Measurements from ENCODE around the gene IER5. TPM values are rescaled to one million over a fixed set of nuclear protein-coding genes. Genes with fewer than 3 reads are reported as not detected.

Gene IER5
- total RNA-seq, 1 experiment from 2014 or later = 53.3 TPM

- DNase-seq (ENCODE audit: low spot score) = no peak
Observed at GRCh38 chr1:181133969-181134418, 45.5 kb downstream of the IER5 start.

GRCh38 chr1:181134543-181135436, 46.3 kb downstream of the IER5 start:
- DNase-seq (ENCODE audit: low spot score) = peak; percentile 75

- peak; percentile 66 for DNase-seq (ENCODE audit: low spot score)
Observed at GRCh38 chr1:181135437-181135731, 46.9 kb downstream of the IER5 start.

- DNase-seq (ENCODE audit: low spot score) = no peak
Observed at GRCh38 chr1:181135815-181136737, 47.6 kb downstream of the IER5 start.

- no peak for DNase-seq (ENCODE audit: low spot score)
Observed at GRCh38 chr1:181136738-181137122, 48.2 kb downstream of the IER5 start.

GRCh38 chr1:181137217-181137743, 48.8 kb downstream of the IER5 start:
- DNase-seq (ENCODE audit: low spot score) = no peak

- no peak for DNase-seq (ENCODE audit: low spot score)
Observed at GRCh38 chr1:181139631-181140061, 51.1 kb downstream of the IER5 start.

GRCh38 chr1:181140398-181140797, 51.9 kb downstream of the IER5 start:
- no peak for DNase-seq (ENCODE audit: low spot score)

GRCh38 chr1:181140891-181141290, 52.4 kb downstream of the IER5 start:
- no peak for DNase-seq (ENCODE audit: low spot score)

- no peak for DNase-seq (ENCODE audit: low spot score)
Observed at GRCh38 chr1:181141431-181141910, 53.0 kb downstream of the IER5 start.

Other genes with a start within 250 kb of the IER5 start
- 0.65 TPM in 1 of 2 replicates, not detected in the other for gene KIAA1614, start 175.8 kb upstream of the IER5 start, total RNA-seq (2014; rRNA removed; shearing (Covaris generic))
- 11.2 and 11.5 TPM in 2 replicates for gene STX6, start 65.8 kb upstream of the IER5 start, total RNA-seq (2014; rRNA removed; shearing (Covaris generic))
- 0.74 and 1.5 TPM in 2 replicates for gene MR1, start 54.7 kb upstream of the IER5 start, total RNA-seq (2014; rRNA removed; shearing (Covaris generic))

All from HT-29 (cell line).